Posterior vena cava (tissue), 2 donors: ENCODE measurements around the gene BCAS3. TPM values are rescaled to one million over a fixed set of nuclear protein-coding genes. Genes with fewer than 3 reads are reported as not detected.
A peak's percentile ranks its signal among the peaks of the same experiment; 100 is the strongest.

Experiments used
- DNase-seq: peaks from one replicate; pipeline ENCODE4 v3.0.0-alpha.2; 2020; ENCODE audit warnings: low spot score
- intact Hi-C, 2 donors: fragments of 100-400 bp; cut with DNase I; formaldehyde crosslinking; loops; one replicate each; pipeline versions ENCODE4 v1.14.1 to v1.14.2; 2022 to 2023
- long read RNA-seq, 2 donors: library from polyadenylated mRNA; unstranded; transcript quantifications; one replicate each; pipeline ENCODE4 v2.0.0, GENCODE V29; 2020 to 2021
- total RNA-seq, 2 donors: library from RNA; stranded (reverse); fragmentation: NEBNext Ultra II Directional; extraction: Animal tissue kit (Norgen Biotek cat#: 25700); gene quantifications; one replicate each; pipeline ENCODE4 v1.2.1, GENCODE V29; 2021
- donor health status: DM: yes; HTN: yes; CAD: no.
- donor health status: DM: yes; HTN: yes; CAD: no.

Gene BCAS3
- total RNA-seq, result 10 to 100 TPM; 22.5 to 23.6 TPM
- long read RNA-seq, donor 1, partial matches to known transcripts, result 3 of 7 reads
- long read RNA-seq, donor 1, other reads (novel, unspliced or antisense), result 4 of 7 reads
- long read RNA-seq, donor 2, full-length matches to known transcripts, result 2 of 10 reads
- long read RNA-seq, donor 2, partial matches to known transcripts, result 5 of 10 reads
- long read RNA-seq, donor 2, other reads (novel, unspliced or antisense), result 3 of 10 reads

DNA sequence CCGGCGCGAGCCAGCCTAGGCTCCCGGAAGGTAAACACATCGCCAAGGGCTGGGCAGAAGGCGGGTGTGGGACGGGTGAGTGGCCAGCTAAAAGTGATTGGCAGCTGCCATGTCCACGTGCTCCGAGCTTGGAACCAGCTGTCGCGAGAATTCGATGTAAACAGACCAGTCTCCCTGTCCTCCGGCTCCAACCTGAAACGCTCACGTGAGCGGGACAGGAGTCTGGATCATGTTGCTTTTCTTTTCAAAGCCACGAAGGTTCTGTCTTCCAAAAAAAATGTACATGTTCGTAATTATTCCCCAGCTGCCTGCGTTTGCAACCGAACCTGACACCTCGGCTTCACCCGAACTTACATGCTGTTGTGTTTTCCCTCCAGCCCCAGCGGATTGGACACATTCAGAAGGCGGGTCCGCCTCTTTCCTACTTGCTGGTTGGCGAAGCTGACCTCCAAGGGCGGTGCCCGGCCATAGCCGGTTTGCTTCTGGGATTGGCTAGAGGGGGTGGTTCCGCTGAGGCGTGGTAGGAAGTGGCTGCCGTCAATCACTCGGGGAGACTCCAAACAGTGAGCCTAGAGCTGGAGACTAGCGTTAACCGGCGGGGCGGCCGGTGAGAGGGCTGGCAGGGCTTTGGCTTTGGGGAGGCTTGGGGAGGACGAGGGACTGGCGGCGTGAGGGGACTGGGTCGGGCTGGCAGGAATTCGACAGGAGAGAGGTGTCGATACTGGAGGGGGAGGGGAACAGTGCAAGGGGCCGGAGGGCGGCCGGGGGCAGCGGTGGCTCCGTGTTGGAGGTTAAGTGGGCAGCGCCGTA lies at the start of gene BCAS3:
Gene BCAS3, plus strand, starts transcription at position 544 of the 810 bp plus-strand sequence.
- peak; percentile 99 for DNase-seq
- intact Hi-C loops, result no loop called here

GRCh38 chr17:60628252-60628889 lies 49.3 kb upstream of the BCAS3 start:
- DNase-seq, result no peak
- intact Hi-C loops, result no loop called here

DNA sequence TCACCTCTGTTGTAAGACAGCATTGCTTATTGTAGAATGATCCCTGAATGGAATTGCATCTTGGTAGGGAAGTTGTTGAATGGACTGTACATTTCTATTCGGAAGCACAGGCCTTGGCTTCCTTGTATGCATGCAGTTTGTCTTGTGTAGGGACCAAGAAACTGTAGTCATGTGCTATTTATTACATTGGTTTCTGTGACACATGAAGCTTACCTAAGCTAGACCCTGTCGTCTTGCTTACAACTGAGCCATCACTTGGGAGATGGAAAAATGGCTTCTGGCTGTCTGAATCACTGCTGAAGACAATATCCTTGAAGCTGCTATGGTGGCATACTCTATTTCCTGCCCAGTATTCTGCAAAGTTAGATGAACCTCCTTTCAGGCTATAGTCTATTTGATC lies 48.5 kb upstream of the BCAS3 start:
- intact Hi-C loops, result no loop called here
- no peak for DNase-seq

- DNase-seq, result no peak
- intact Hi-C loops, result loop anchor here in 1 of 2 donors (10.0 kb wide), 1 partner anchor 56 kb away; no protein-coding TSS in a partner anchor
These were observed 47.3 kb upstream of the BCAS3 start for GRCh38 chr17:60630352-60630751.

DNA sequence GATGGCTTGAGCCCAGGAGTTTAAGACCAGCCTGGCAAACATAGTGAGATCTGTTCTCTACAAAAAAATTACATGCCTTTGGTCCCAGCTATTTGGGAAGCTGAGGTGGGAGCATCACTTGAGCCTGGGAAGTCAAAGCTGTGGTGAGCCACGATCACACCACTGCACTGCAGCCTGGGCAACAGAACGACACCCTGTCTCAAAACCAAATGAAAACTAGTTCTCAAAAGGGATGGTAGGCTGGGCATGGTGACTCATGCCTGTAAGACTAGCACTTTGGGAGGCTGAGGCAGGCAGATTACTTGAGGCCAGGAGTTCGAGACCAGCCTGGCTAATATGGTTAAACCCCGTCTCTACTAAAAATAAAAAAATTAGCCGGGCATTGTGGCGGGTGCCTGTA lies 46.5 kb upstream of the BCAS3 start:
- intact Hi-C loops, result loop anchor here in 1 of 2 donors (10.0 kb wide), 1 partner anchor 56 kb away; no protein-coding TSS in a partner anchor

DNA sequence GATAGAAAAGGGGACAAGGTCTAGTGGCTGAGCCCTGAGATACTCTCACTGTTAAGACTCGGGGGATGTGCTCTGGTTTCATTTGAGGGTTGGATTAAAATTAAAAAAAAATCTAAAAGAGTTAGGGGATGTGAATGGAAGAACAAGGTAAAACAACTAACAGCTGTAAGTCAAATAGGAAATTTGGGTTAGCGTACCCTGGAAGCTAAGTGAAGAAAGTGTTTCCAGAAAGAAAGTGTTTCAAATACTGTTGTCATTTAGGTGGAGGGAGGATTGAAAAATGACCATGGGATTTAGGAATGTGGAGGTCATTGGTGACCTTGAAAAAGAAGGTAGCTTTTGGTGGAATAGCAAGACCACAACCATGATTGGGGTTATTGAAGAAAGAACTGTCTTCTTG lies 40.0 kb upstream of the BCAS3 start:
- intact Hi-C loops, result loop anchor here in 1 of 2 donors (10.0 kb wide), 1 partner anchor 63 kb away; no protein-coding TSS in a partner anchor

More for the DNA sequence above, 46.5 kb upstream of the BCAS3 start:
- DNase-seq, result peak; percentile 45

DNA sequence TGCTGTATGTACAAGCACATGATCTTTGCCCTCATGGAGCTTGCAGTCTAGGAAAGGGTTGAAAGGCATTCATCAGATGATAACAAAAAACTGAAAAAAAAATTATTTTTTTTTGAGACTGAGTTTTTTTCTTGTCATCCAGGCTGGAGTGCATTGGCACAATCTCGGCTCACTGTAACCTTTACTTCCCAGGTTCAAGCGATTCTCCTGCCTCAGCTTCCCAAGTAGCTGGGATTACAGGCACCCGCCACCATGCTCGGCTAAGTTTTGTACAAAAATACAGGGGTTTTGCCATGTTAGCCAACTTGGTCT lies 38.7 kb upstream of the BCAS3 start:
- intact Hi-C loops, result loop anchor here in 1 of 2 donors (10.0 kb wide), 1 partner anchor 64 kb away; no protein-coding TSS in a partner anchor
- peak; percentile 16 for DNase-seq

More for the DNA sequence above, 40.0 kb upstream of the BCAS3 start:
- DNase-seq, result no peak

DNA sequence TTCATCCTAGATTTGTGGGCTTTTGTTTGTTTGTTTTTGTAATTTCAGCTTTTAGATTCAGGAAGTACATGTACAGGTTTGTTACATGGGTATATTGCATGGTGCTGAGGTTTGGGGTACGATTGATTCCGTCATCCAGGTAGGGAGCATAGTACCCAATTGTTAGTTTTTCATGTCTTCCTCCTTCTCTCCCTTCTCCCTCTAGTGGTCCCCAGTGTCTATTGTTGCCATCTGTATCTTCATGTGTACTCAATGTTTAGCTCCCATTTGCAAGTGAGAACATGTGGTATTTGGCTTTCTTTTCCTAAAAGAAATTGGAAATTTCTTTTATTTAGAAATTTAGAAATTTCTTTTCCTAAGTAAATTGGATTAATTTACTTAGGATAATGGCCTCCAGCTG lies 37.1 kb upstream of the BCAS3 start:
- no peak for DNase-seq
- intact Hi-C loops, result no loop called here

- intact Hi-C loops, result no loop called here
These were observed 36.5 kb upstream of the BCAS3 start for GRCh38 chr17:60641126-60641525.

GRCh38 chr17:60641810-60642220 lies 35.8 kb upstream of the BCAS3 start:
- no peak for DNase-seq
- intact Hi-C loops, result no loop called here

More at GRCh38 chr17:60641126-60641525, 36.5 kb upstream of the BCAS3 start:
- no peak for DNase-seq

- DNase-seq, result no peak
- intact Hi-C loops, result no loop called here
These were observed 31.6 kb upstream of the BCAS3 start for GRCh38 chr17:60645918-60646523.

DNA sequence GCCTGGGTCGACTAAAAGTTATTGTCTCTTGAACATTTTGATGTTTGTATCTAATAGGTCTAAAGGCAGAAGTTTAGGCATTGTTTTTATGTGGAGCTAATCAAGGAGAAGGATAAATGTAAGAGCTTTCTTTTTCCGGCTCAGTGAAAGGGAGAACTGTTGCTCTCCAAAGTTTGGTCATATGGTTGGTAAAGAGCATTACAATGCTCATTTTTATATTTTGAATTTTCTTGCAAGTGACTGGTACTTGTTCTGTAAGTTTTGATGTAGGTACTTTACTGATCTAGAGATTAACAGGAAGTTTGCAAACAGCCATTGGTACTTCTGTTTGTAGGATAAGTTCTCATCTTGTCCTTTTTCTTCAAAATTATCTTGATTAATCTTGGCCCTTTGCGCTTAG lies 30.9 kb upstream of the BCAS3 start:
- intact Hi-C loops, result no loop called here
- no peak for DNase-seq

GRCh38 chr17:60647705-60648104 lies 29.9 kb upstream of the BCAS3 start:
- no peak for DNase-seq
- intact Hi-C loops, result no loop called here

DNA sequence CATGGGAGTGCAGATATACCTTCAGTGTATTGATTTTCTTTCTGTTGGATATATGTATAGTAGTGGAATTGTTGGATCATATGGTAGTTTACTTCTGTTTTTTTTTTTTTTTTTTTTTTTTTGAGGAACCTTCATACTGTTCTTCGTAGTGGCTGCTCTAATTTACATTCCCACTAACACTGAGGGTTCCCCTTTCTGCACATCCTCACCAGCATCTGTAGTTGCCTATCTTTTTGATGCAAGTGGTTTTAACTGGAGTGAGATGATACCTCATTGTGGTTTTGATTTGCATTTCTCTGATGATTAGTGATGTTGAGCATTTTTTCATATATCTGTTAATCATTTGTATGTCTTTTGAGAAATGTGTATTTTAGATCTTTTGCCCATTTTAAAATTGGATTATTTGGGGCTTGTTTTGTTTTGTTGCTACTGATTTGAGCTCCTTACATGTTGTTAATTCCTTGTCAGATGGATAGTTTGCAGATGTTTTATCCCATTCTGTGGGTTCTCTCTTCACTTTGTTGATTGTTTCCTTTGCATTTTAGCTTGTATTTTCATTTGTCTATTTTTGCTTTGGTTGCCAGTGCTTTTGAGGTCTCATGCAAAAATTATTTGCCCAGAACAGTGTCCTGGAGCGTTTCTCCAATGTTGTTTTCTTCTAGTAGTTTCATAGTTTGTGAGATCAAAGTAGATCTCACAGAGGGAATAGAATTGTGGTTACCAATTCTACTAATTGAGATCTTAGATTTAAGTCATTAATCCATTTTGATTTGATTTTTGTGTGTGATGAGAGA lies 25.0 kb upstream of the BCAS3 start:
- intact Hi-C loops, result no loop called here

DNA sequence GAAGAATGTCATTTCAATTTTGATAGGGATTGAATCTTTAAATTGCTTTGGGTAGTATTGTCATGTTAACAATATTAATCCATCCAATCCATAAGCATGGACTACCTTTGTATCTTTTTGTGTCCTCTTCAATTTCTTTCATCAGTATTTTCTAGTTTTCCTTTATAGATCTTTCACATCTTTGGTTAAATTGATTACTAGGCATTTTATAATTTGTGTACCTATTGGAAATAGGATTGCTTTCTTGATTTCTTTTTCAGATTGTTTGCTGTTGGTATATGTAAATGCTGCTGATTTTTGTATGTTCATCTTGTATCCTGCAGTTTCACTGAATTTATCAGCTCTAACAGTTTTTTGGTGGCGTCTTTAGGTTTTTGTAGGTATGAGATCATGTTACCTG lies 24.1 kb upstream of the BCAS3 start:
- intact Hi-C loops, result no loop called here
- no peak for DNase-seq

More for the DNA sequence above, 25.0 kb upstream of the BCAS3 start:
- DNase-seq, result no peak

DNA sequence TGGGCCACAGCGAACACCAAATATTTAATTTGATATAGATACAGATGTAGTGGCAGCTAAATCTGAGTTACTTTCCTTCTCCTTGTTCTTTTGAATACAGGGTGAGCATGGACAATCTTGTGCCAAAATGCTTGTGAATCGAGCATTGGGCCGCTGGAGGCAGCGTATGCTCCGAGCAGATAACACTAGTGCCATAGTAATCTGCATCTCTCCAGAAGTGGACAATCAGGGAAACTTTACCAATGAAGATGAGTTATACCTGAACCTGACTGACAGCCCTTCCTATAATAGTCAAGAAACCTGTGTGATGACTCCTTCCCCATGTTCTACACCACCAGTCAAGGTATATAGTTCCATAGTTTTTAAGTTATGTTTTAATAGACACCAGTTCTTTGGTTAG lies 21.2 kb upstream of the BCAS3 start:
- intact Hi-C loops, result no loop called here

GRCh38 chr17:60659156-60659555 lies 18.5 kb upstream of the BCAS3 start:
- intact Hi-C loops, result no loop called here
- no peak for DNase-seq

More for the DNA sequence above, 21.2 kb upstream of the BCAS3 start:
- no peak for DNase-seq

DNA sequence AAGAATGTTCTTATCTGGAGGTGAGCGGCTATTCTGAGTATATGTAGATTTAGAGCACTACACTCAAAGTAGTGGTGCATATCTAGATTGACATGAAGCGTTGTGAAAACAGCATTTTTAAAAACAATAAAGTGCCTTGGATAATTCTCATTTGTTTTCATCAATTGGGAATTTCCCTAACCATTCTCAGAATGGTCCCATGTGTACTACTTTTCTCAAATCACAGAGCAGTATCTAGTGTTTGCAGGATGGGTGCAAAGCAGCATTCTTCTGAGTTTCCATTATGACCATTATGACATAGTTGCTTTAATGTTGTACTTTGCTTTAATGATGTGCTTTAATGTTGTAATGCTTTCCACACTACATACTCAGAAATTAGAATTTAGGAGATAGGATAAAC lies 16.2 kb upstream of the BCAS3 start:
- intact Hi-C loops, result no loop called here
- no peak for DNase-seq

DNA sequence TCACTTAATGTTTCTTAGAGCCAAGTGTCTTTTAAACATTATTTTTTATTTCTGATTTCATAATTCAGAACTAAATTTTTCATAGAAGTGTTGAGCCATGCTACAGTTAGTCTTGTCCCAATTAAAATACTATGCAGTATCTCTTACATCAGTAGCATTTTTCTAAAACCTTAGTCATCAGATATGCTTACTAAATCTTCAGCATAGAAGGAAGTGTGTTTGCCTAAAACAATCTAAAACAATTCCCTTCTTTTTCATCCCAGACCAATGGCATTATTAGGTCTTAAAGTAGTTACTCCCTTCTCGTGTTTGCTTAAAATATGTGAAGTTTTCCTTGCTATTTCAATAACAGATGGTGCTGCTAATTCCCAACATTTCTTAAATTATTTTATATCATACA lies 13.6 kb upstream of the BCAS3 start:
- DNase-seq, result no peak
- intact Hi-C loops, result no loop called here
